Left forelimb (tissue), 1 donor: Measurements from ENCODE around the gene NDRG4.

Experiments
- DNase-seq: peaks from one replicate; pipeline ENCODE4 v3.0.0-alpha.2; 2018; ENCODE audit warnings: low spot score

Gene NDRG4

GRCh38 chr16:58541711-58542110, 41.8 kb downstream of the NDRG4 start:
- no peak for DNase-seq

- DNase-seq: no peak
These were observed 42.3 kb downstream of the NDRG4 start for GRCh38 chr16:58542291-58542690.

GRCh38 chr16:58543685-58544084, 43.7 kb downstream of the NDRG4 start:
- no peak for DNase-seq

- DNase-seq: no peak
These were observed 48.4 kb downstream of the NDRG4 start for GRCh38 chr16:58548378-58548777.

GRCh38 chr16:58551496-58551895, 51.6 kb downstream of the NDRG4 start:
- no peak for DNase-seq

GRCh38 chr16:58556678-58557077, 56.7 kb downstream of the NDRG4 start:
- DNase-seq: no peak
